Endothelial cell (in vitro differentiated cells): ENCODE data around the gene RBM14. TPM values are rescaled to one million over a fixed set of nuclear protein-coding genes. Genes with fewer than 3 reads are reported as not detected.

Source experiments
- DNase-seq: peaks from one replicate; pipeline ENCODE4 v3.0.0; 2021; ENCODE audit warnings: low spot score
- H3K27ac Mint-ChIP-seq: one replicate; pipeline ENCODE4 v1.8.0; 2021; ENCODE audit warnings: mixed read lengths, inconsistent platforms; ENCODE audit not compliant: unreplicated experiment
- H3K27me3 Mint-ChIP-seq: one replicate; pipeline ENCODE4 v1.8.0; 2021; ENCODE audit warnings: mild to moderate bottlenecking, moderate library complexity, mixed read lengths, inconsistent platforms; ENCODE audit not compliant: unreplicated experiment
- H3K36me3 Mint-ChIP-seq: one replicate; pipeline ENCODE4 v1.8.0; 2021; ENCODE audit warnings: mild to moderate bottlenecking, low read depth, mixed read lengths, inconsistent platforms; ENCODE audit not compliant: unreplicated experiment
- H3K4me1 Mint-ChIP-seq: one replicate; pipeline ENCODE4 v1.8.0; 2021; ENCODE audit warnings: mild to moderate bottlenecking, mixed read lengths, inconsistent platforms; ENCODE audit not compliant: unreplicated experiment
- H3K4me3 Mint-ChIP-seq: one replicate; pipeline ENCODE4 v1.8.0; 2021; ENCODE audit warnings: mild to moderate bottlenecking, mixed read lengths, inconsistent platforms; ENCODE audit not compliant: unreplicated experiment
- H3K9me3 Mint-ChIP-seq: one replicate; pipeline ENCODE4 v1.8.0; 2021; ENCODE audit warnings: mixed read lengths, inconsistent platforms; ENCODE audit not compliant: unreplicated experiment
- total RNA-seq: library from RNA; stranded (reverse); fragmentation: NEBNext Ultra II Directional; extraction: Animal tissue kit (Norgen Biotek cat#: 25700); gene quantifications from one replicate; pipeline ENCODE4 v1.2.1, GENCODE V29; 2021; ENCODE audit not compliant: unreplicated experiment
- TF ChIP-seq, protein P1 (sequence below): fragments of 200-600 bp; sonication (generic); IDR thresholded peaks from one replicate; pipeline ENCODE4 v1.5.0; 2021; ENCODE audit warnings: antibody characterized with exemption; ENCODE audit not compliant: unreplicated experiment

RBM14 gene
- total RNA-seq, 1 donor from 2014 or later, result 84.2 TPM

DNA sequence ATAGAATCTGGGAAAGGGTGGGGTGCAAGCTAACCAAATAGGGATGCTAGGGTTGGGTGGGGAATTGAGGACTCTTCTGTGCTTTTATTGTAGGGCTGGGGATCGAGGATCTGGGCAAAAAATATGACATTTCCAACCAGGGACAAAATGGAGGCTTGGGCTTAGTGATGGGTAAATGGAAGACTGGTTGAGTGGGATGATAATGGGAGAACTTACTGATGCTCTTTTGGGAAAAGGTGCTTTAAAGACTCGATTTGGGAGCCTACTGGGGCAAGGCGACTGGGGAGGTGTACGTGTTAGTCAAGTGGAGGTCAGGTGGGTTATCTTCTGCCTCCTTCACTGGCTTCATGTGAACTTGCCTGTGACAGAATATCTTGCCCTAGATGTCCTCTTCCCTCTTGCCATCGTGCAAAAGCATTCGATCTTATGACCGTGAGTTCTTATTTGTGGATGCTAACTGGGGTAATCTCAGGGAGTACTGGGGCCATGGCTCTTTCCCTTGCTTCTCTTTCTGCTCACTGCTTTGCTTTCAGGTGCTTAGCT is 11.7 kb downstream of the RBM14 start:
- DNase-seq, result no peak
- TF ChIP-seq, protein P1, sequence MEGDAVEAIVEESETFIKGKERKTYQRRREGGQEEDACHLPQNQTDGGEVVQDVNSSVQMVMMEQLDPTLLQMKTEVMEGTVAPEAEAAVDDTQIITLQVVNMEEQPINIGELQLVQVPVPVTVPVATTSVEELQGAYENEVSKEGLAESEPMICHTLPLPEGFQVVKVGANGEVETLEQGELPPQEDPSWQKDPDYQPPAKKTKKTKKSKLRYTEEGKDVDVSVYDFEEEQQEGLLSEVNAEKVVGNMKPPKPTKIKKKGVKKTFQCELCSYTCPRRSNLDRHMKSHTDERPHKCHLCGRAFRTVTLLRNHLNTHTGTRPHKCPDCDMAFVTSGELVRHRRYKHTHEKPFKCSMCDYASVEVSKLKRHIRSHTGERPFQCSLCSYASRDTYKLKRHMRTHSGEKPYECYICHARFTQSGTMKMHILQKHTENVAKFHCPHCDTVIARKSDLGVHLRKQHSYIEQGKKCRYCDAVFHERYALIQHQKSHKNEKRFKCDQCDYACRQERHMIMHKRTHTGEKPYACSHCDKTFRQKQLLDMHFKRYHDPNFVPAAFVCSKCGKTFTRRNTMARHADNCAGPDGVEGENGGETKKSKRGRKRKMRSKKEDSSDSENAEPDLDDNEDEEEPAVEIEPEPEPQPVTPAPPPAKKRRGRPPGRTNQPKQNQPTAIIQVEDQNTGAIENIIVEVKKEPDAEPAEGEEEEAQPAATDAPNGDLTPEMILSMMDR, result no peak
- Mint-ChIP-seq H3K27ac (peak overlapping the region; percentile 87), H3K4me1 (peaks cover 9% of the 10 kb centered on the region), H3K4me3 (peak overlapping the region; percentile 45), H3K27me3 (peaks cover 4% of the 10 kb centered on the region), H3K36me3 (peaks cover 41% of the 10 kb centered on the region), H3K9me3 (no peaks in the 10 kb centered on the region)

DNA sequence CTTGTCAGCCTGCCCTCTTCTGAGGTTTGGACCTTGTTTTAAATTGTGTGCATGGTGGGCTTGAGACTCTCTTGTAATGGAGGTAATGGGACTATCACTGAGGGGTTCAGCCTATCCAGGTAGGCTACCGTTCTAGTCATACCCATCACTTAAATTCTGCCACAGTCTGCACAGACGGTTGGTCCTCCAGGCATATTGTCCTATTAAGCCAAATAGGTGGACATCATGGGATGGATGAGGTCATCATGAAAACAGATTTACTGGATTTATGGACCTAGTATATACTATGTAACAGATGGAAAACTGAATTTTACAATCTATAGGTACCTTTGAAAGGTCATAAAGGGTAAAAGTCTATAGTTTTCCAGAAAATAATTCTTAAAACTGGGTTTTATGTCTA is 12.9 kb downstream of the RBM14 start:
- TF ChIP-seq, protein P1, result no peak
- Mint-ChIP-seq H3K27me3 (peaks cover 4% of the 10 kb centered on the region), H3K36me3 (peaks cover 31% of the 10 kb centered on the region), H3K27ac (no peak overlapping the region), H3K4me1 (peaks cover 3% of the 10 kb centered on the region), H3K9me3 (no peaks in the 10 kb centered on the region), H3K4me3 (no peak overlapping the region)
- DNase-seq, result no peak

DNA sequence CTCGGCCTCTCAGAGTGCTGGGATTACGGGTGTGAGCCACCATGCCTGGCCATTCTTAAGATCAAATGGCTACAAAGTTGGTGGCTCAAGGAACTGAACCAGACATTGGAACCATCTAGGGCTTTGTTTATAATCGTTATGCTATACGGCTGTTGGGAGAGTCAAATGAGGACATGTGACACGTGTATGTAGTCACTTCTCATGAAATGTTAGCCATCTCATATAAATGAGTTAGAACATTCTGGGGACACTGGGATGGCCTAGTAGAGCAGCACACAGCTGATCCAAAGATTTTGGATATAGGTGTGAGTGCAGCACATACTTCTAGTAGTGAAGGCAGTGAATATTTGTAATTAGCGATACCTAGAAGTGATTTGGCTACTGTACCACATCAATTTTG is 15.5 kb downstream of the RBM14 start:
- Mint-ChIP-seq H3K27ac (no peak overlapping the region), H3K4me3 (no peak overlapping the region), H3K27me3 (peaks cover 4% of the 10 kb centered on the region), H3K4me1 (peaks cover 4% of the 10 kb centered on the region), H3K36me3 (peaks cover 29% of the 10 kb centered on the region), H3K9me3 (no peaks in the 10 kb centered on the region)
- no peak for DNase-seq
- TF ChIP-seq, protein P1, result no peak

DNA sequence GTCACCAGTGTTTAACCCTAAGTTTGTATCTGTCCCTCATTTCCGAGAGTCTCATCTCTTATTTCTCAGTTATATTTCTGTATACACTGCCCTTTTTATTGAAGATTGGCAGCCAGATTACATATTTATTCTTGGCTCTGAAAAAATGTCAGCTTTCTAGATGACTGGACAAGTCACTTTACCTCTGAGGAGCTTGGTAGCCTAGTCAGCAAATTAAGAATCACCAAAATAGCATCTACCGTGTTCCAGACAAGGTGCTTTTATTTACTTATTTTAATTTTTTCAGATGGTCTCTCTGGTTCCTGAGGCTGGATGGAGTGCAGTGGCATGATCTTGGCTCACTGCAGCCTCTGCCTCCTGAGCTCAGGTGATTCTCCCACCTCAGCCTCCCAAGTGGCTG is 16.5 kb downstream of the RBM14 start:
- TF ChIP-seq, protein P1, result no peak
- no peaks in the 10 kb centered on the region for H3K9me3 Mint-ChIP-seq
- DNase-seq, result no peak
- H3K27me3 Mint-ChIP-seq, result peaks cover 5% of the 10 kb centered on the region
- no peak overlapping the region for H3K27ac Mint-ChIP-seq
- peaks cover 19% of the 10 kb centered on the region for H3K36me3 Mint-ChIP-seq
- peaks cover 10% of the 10 kb centered on the region for H3K4me1 Mint-ChIP-seq
- no peak overlapping the region for H3K4me3 Mint-ChIP-seq

DNA sequence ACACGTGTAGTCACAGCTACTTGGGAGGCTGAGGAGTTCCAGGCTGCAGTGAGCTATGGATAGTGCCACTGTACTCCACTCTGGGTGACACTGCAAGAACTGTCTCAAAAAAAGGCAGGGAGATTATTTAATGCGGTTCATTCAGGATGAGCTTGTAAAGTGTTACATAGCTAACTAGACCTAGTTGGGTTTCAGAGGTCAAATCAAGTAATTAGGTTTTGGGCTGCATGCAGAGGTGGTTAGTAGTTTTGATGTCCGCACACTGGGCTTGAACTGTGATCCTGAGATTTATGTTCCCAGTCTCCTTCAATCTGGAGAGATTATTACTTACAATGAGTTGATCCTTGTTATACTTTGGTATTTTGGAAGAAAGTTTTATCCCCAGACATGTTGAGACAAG is 20.0 kb downstream of the RBM14 start:
- peaks cover 12% of the 10 kb centered on the region for H3K36me3 Mint-ChIP-seq
- TF ChIP-seq, protein P1, result no peak
- peaks cover 6% of the 10 kb centered on the region for H3K27me3 Mint-ChIP-seq
- H3K27ac Mint-ChIP-seq, result no peak overlapping the region
- no peaks in the 10 kb centered on the region for H3K9me3 Mint-ChIP-seq
- peaks cover 35% of the 10 kb centered on the region for H3K4me1 Mint-ChIP-seq
- DNase-seq, result no peak
- no peak overlapping the region for H3K4me3 Mint-ChIP-seq
